GM20000 (cell line): ENCODE results near the gene WASHC4.

Experiments used
- DNase-seq: peaks from one replicate; pipeline ENCODE4 v3.0.0; 2012; ENCODE audit warnings: low spot score
- TF ChIP-seq, protein P1 (sequence below): IDR thresholded peaks from 2 replicates; pipeline ENCODE4 v1.5.1; 2012; ENCODE audit warnings: mild to moderate bottlenecking, control low read depth; ENCODE audit errors: extremely low read depth, missing control alignments

WASHC4 gene

DNA sequence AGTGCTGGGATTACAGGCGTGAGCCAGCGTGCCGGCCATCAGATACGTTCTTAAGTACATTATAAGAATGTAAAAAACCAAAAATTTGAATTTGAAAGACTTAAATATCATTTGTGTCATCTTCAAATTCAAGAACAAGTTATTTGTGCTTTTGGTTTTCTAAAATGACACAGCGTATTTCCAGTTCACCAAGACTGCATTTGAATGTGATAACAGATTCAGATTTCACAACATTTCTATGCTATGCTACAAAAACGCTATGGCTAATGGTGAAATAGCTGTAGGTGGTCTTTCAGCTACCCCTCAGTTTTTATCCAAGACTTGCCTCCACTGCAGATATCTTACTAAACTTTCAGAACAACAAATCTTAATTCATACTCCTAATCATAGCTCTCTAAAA lies 81.8 kb downstream of the WASHC4 start:
- TF ChIP-seq, protein P1, sequence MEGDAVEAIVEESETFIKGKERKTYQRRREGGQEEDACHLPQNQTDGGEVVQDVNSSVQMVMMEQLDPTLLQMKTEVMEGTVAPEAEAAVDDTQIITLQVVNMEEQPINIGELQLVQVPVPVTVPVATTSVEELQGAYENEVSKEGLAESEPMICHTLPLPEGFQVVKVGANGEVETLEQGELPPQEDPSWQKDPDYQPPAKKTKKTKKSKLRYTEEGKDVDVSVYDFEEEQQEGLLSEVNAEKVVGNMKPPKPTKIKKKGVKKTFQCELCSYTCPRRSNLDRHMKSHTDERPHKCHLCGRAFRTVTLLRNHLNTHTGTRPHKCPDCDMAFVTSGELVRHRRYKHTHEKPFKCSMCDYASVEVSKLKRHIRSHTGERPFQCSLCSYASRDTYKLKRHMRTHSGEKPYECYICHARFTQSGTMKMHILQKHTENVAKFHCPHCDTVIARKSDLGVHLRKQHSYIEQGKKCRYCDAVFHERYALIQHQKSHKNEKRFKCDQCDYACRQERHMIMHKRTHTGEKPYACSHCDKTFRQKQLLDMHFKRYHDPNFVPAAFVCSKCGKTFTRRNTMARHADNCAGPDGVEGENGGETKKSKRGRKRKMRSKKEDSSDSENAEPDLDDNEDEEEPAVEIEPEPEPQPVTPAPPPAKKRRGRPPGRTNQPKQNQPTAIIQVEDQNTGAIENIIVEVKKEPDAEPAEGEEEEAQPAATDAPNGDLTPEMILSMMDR: no peak
- no peak for DNase-seq

DNA sequence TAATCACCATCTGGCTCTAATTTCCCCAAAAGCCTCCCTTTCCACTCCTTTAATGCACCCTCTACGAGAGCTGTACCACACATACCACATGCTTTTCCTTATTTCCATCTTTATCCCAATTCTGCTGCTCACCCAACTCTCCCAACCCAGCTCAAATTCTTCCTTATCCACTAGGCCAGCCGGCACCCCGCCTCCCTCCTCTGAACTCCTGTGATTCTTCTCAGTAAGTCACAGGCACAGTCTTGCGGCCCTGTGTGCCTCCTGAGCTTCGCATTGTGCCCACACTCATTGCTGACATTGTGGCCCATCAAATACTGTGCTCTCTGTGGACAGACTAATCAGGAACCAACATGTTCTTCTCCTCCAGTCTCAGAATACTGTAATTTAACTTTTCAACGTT lies 83.0 kb downstream of the WASHC4 start:
- TF ChIP-seq, protein P1: no peak
- DNase-seq: no peak

DNA sequence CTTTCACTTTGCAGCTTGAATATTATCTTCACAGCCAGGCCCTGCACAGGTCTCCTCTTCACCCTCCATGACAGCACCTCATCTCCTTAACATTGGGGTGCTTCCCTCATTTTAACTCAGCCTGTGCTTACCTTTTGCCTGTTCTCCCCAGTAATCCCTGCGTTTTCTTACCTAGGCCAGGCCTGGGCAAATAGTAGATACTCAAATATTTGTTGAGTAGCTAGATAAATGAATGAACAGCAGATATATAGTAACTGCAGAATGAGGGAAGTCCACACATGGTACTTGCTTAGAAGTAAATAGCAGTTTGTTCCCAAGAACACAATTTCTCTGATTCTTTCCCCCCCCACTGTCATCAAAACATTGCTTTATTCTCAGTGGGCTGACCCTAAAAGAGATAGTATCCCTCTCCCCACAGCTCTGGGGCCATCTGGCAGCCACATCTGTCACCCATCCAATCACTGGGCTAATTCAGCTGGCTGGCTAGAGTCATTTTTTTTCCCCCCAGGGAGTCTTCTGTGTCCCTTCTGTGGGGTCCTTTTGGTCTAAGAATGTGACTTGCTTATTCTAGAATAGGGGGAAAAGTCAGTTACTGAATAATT lies 85.2 kb downstream of the WASHC4 start:
- TF ChIP-seq, protein P1: no peak
- DNase-seq: no peak

DNA sequence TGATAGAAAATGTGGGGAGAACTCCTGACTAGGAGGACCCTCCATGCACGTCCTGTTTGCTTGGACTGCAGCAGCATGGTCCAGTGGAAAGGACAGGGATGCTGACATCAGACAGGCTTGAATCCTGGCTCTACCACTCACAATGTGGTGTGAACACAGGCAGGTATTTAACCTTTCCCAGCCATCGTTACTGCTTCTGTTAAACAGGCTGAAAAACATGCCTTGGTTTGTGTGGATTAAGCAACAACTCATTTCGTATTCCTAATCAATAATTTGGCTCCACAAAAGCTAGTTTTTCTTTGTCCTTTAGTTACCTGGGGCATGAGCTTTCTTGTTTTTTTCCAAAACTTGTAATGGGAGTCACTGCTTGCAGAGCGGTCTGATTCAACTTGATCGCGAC lies 87.4 kb downstream of the WASHC4 start:
- no peak for DNase-seq
- TF ChIP-seq, protein P1: no peak

DNA sequence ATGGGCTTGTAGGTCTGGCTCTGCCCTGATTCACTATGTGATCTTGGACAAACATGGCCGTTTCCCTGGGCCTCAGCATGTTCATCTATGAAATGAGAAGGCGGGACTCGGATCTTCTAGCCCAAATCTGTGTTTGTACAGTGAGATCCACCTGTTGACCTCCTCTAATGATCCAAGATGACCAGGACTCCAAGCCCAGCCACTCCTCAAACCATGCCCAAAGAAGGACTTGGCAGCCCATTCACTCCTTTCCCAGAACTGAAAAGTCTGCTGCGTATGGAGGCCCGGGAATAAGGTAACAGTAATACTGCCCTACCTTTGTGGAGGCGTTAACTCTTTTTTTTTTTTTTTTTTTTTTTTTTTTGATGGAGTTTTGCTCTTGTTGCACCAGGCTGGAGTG lies 88.6 kb downstream of the WASHC4 start:
- no peak for DNase-seq
- TF ChIP-seq, protein P1: no peak

DNA sequence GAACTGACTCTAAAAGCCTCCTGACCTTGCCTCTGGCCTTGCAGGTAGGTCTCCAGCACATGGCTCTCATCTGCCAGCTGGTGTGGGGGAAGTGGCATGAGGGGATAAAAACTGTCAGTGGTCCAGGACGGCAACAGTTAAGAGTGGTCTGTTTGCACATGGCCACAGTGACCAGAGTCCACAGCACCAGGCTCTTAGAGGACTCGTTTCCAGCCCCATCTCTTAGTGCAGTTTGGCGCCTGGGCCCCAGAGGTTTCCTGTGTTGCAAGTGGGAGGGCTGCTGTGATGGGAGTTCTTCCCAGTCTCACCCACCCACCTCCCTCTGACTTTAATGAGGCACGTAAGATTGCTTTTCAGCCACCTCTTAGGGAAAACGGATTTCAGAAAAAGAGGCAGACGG lies 91.4 kb downstream of the WASHC4 start:
- TF ChIP-seq, protein P1: no peak
- DNase-seq: no peak

DNA sequence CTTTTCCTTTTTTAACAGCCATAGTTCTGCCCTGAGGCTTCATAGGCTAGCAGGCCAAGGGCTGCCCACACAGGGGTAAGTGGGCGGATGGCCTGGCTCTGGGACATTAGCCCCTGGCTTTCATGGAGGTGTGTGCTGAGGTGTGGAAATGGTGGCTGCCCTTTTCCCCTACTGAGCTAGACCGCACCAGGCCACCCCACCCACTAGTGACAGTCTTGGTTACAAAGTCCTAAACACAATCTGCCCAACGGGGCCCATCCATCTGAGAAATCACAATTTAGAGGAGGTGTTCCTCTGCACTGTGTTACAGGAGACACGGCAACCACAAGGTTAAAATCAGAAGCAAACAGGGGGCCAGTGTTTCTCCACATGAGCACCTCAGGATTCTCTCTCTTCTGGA lies 92.9 kb downstream of the WASHC4 start:
- no peak for DNase-seq
- TF ChIP-seq, protein P1: no peak
